Skin of body (tissue), 2 donors: ENCODE data around the gene UNC5B. TPM values are rescaled to one million over a fixed set of nuclear protein-coding genes. Genes with fewer than 3 reads are reported as not detected.

ENCODE experiments used
- DNase-seq: peaks from one replicate; lab custom pipeline; 2025; lab: John Stamatoyannopoulos, UW
- total RNA-seq: library from RNA; depleted of rRNA; stranded (reverse); fragments of >200 nt; gene quantifications from one replicate; pipeline ENCODE4 v1.2.3, GENCODE V29; 2014

Gene UNC5B
- total RNA-seq, 1 donor from 2014 or later, result 11.2 TPM

GRCh38 chr10:71239131-71239915, 27.0 kb downstream of the UNC5B start:
- DNase-seq, result no peak

- no peak for DNase-seq
Measured at GRCh38 chr10:71239946-71240795, 27.8 kb downstream of the UNC5B start.

DNA sequence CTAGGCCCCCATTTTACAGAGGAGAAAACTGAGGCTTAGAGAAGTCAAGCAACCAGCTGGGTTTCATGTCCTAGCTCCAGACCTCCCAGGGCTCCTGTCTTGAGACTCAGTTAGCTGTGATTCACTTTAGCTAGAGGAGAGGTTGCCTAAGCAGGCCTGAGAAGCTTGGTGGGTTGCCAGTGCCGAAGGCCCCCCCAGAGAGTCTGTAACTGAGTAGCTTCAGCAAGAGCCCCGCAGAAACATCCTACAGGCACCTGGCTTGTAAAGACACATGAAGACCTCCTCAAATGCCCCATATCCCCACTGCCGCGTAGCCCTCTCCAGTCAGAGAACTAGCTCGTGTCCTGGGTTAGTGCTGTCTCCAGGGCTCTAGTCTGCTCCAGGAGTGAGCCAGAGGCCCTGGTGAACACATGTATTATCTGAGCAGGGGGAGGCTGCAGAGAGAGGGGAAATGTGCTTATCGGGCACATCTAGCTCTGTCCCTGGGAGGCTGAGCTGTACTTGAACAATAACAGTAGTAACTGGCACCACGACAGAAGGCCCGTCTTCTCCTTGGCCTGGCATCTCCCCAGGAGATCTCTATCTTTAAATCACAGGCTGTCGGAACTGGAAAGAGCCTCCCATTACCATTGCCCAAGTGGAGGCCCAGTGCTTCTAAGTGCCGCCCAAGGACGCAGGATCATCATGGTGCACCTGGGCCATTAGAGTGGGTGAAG, 28.9 kb downstream of the UNC5B start:
- DNase-seq, result peak; percentile 54

DNA sequence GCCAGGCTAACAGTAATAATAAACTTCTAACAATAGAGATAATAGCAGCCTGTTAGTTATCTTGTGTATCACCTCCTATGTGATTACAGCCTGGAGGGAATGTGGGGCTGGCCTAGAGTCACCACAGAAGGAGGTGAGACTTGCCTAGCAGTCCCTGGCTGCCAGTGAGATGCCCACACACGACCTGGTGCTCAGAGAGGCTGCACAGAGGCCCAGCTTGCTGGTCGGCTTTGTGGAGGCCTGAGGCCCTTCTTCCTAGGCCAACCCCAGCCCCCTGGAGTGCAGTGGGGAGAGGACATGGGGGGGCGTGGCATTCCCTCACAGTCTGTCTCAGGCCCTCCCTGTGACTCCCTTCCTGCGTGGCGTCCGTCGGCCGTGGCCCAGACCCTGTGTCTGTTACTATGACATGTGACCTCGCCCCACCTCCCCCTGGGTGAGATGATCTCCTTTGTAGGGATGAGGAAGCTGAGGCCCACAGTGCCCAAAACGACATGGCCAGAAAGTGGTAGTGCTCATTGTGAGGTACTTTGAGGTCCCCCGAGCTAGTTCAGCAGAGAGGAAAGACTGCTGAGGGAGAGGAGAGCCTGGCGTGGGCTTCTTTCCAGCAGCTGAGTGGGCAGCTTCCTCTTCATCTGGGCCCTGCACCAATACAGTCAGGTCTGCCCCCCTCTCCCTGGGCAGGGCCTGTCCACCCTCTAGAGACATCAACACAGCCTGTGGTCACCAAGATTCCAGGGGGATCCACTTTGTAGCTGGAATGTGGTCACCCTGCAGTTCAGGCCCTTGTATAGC, 29.7 kb downstream of the UNC5B start:
- DNase-seq, result no peak

DNA sequence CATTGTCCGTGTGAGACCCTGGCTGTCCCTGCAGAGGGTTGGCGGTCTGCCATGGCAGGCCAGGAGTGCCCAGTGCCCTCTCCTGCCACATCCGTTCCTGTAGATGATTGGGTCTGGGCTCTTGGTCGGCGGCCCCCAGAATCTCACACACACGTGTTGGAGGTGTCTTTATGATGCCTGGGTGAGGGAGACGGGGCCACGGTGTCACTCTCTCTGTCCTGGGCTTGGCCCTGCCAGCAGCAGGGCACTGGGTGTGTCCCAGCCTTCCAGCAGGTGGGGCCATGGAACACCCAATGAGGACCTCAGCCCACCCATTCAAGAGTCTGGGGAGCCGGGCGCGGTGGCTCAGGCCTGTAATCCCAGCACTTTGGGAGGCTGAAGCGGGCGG, 30.2 kb downstream of the UNC5B start:
- DNase-seq, result no peak

GRCh38 chr10:71243756-71244395, 31.5 kb downstream of the UNC5B start:
- DNase-seq, result no peak

GRCh38 chr10:71244431-71245419, 32.4 kb downstream of the UNC5B start:
- DNase-seq, result peak; percentile 92

GRCh38 chr10:71245420-71246325, 33.3 kb downstream of the UNC5B start:
- no peak for DNase-seq

DNA sequence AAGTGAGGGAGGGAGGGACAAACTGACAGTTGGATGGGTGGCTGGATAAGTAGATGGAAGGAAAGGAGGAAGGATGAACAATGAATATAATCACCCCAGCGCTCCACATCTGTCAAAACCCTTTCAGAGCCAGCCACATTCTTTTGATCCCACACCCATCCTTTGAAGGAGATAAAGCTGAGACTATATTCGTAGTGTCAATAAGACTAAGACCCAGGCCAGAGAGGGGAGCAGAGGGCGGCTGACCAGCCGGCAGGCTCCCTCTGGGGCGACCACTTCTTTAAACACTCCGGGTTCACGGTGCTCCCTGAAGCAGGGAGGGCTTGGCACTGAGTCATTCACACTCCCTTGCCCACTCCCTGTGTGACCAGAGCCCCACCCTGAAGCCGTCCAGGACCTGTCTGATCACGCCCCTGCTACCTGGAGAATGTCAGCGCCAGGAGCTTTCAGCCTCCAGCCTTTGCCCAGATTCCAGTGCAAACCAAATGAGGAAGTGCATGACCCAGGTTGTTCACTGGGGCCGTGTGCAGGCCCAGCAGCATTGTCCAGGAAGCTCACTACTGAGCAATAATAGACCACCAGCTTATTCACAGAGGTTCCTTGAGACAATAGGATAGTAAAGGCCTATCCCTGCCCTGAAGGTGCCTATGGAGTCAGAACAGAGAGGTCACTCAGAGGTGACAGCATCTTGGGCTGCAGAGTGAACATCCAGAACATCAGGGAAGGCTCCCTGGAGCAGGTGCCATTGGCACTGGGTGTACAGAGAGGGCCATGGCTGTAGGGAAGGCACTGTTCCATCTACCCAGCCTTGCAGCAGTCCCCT, 34.4 kb downstream of the UNC5B start:
- no peak for DNase-seq

GRCh38 chr10:71247414-71247705, 35.0 kb downstream of the UNC5B start:
- DNase-seq, result no peak

DNA sequence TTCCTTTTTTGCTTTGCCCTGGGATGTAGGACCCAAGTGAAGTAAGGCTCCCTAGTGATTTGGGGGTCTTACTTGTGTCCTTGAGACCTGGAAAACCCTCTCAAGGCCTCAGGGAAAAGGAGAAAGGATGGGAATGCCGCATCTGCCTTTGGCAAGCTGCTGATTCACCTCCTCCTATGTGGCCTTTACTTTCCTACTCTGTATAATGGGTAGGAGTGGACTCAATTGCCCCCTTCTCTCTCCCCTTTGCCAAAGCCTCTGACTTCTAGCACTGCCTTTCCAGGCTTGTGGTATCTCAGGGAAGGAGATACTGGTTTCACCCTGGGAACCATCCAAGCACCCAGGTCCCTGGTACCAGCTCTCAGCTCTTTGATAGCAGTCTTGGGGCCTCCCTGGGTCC, 35.4 kb downstream of the UNC5B start:
- DNase-seq, result no peak

DNA sequence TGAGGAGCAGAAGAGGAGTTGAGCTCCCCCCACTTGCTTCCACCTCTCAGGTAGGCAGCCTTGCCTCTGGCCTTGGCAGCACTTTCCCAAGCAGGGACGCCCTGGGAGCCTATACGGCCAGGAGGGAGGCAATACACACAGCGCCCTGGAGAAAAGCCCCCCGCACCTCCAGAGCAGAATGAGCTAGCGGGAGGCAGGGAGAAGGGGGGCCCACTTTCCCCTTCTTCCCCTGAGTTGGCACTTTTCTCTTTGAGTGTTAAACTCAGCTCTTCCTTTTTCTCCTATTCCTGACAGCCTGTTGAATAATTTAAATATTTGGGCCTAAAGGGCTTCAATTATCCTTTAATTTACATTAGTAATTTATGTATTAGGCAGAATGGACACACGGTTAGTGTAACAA, 35.8 kb downstream of the UNC5B start:
- no peak for DNase-seq

DNA sequence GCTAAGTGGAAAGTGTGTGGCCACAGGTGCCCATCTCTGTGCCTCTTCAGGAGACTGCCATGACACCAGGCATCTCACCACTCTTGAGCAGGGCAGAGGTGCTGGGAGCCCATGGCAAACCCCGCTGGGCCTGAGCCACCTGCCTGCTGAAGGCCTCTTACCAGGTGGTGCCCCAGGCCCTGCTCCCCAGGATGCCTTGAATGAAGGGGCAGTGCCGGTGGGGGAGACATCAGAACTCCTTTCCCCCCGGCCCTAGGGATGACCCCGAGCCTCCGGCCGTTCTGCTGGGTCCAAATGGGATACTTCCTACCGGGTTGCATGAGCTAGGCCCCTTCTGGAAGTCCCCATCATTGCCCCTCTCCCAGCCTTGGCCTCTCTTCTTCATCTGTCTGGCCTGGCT, 37.6 kb downstream of the UNC5B start:
- DNase-seq, result no peak

GRCh38 chr10:71250405-71250804, 38.0 kb downstream of the UNC5B start:
- no peak for DNase-seq

DNA sequence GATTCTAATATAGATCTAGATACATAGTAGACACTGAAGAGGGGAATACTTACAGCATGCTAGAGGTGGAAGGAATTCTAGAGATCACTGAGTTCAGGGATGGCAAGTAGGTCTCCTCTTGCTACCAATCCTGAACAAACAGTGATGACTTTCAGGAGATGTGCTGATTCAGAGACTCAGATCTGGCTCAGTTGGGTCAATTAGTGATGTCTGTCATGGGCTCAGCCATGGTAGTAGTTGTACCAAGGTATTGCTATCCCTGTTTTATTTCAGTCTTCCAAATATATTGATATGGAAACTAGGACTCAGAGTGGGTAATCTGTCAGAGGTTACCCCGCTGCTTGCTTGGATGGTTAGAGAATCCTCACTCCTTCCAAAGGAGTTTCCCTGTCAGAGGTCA, 38.5 kb downstream of the UNC5B start:
- no peak for DNase-seq

- no peak for DNase-seq
Measured at GRCh38 chr10:71251319-71251718, 38.9 kb downstream of the UNC5B start.

- DNase-seq, result no peak
Measured at GRCh38 chr10:71252220-71252619, 39.9 kb downstream of the UNC5B start.
